Measurements from ENCODE around the gene PHF21A. TPM values are rescaled to one million over a fixed set of nuclear protein-coding genes. Genes with fewer than 3 reads are reported as not detected.
"Not testable (repeated sequence)": the region's sequence is repeated elsewhere in the genome, so short reads cannot be mapped to it uniquely, and the experiment has no call there.

PHF21A gene
- total RNA-seq, 2 donors from 2014 or later = 69.2 to 70.2 TPM

DNA sequence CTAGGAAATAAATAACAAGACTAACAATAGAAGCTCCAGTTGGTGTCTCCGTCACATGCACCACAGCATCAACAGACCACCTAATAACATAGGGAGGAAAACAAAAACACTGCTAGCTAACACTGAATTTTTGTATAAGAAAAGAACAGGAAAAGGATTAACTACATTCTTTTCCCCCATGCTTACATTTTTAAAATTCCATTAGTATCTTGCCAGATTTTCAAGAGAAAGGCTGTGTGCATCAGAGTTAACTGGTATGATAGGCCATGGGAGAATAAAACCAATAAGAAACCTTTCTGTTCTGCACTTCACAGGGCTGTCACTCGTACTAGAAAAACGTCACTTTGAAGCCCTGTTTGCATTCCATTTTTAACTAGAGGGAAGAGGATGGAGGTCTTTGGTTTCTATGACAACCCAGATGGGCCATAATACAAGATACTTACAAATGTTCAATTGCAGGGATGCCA lies 119.8 kb downstream of the PHF21A start:
- Mint-ChIP-seq H3K4me1 (ENCODE audit: low read depth) (peaks cover 9% of the 10 kb centered on the region), H3K36me3 (ENCODE audit: insufficient read depth in 2 of 2) (no peaks in the 10 kb centered on the region), H3K4me3 (no peak overlapping the region), H3K27me3 (ENCODE audit: low read depth) (no peaks in the 10 kb centered on the region), H3K9me3 (no peaks in the 10 kb centered on the region), H3K27ac (no peak overlapping the region)
- no peak for ATAC-seq (replicated peaks in 1 of 2)
- DNase-seq = no peak

DNA sequence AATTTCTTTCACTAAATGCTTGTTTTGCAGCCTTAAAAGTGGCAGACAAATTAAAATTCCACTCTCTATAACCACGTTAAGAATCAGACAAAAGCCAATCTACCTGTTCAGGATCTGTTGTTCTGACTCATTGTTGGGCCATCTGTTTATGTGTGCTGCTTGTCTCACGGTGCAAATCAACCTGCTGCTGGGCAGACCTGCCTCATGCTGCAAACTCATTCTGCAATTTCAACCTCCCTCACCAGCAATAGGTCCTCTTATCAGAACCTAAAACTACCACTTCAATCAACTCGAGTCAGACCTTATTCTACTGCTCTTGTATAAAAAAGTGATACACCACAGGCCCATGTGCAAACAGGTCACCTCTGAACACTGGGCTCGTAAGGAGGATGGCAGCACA lies 123.7 kb downstream of the PHF21A start:
- H3K4me1 Mint-ChIP-seq (ENCODE audit: low read depth) = peaks cover 15% of the 10 kb centered on the region
- H3K9me3 Mint-ChIP-seq = no peaks in the 10 kb centered on the region
- no peak overlapping the region for H3K4me3 Mint-ChIP-seq
- ATAC-seq (replicated peaks in 1 of 2) = peak in 1 of 2 donors; percentile 21
- H3K27ac Mint-ChIP-seq = no peak overlapping the region
- H3K36me3 Mint-ChIP-seq (ENCODE audit: insufficient read depth in 2 of 2) = no peaks in the 10 kb centered on the region
- no peak for DNase-seq
- H3K27me3 Mint-ChIP-seq (ENCODE audit: low read depth) = no peaks in the 10 kb centered on the region

DNA sequence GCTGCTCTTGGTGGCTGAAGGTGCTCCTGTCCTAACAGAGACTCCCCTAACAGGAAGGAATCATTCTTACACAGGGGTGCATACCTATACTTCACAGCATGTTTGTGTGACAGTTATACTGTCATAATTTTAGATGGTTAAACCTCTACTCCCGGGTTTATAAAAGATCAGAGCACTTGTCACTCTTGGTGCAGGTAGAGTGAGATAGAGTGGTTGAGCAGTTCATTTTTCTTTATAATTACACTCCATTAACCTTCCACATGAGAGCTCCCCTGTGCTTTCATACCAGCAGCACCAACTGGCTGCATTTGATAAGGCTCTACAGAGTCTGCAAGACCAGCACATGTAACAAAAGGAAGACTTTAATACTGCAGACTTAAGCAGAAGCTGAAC lies 125.9 kb downstream of the PHF21A start:
- H3K4me3 Mint-ChIP-seq = no peak overlapping the region
- ATAC-seq (replicated peaks in 1 of 2) (no peak), DNase-seq (no peak)
- H3K9me3 Mint-ChIP-seq = no peaks in the 10 kb centered on the region
- no peaks in the 10 kb centered on the region for H3K27me3 Mint-ChIP-seq (ENCODE audit: low read depth)
- peaks cover 27% of the 10 kb centered on the region for H3K4me1 Mint-ChIP-seq (ENCODE audit: low read depth)
- no peaks in the 10 kb centered on the region for H3K36me3 Mint-ChIP-seq (ENCODE audit: insufficient read depth in 2 of 2)
- H3K27ac Mint-ChIP-seq = peak overlapping the region; percentile 27

DNA sequence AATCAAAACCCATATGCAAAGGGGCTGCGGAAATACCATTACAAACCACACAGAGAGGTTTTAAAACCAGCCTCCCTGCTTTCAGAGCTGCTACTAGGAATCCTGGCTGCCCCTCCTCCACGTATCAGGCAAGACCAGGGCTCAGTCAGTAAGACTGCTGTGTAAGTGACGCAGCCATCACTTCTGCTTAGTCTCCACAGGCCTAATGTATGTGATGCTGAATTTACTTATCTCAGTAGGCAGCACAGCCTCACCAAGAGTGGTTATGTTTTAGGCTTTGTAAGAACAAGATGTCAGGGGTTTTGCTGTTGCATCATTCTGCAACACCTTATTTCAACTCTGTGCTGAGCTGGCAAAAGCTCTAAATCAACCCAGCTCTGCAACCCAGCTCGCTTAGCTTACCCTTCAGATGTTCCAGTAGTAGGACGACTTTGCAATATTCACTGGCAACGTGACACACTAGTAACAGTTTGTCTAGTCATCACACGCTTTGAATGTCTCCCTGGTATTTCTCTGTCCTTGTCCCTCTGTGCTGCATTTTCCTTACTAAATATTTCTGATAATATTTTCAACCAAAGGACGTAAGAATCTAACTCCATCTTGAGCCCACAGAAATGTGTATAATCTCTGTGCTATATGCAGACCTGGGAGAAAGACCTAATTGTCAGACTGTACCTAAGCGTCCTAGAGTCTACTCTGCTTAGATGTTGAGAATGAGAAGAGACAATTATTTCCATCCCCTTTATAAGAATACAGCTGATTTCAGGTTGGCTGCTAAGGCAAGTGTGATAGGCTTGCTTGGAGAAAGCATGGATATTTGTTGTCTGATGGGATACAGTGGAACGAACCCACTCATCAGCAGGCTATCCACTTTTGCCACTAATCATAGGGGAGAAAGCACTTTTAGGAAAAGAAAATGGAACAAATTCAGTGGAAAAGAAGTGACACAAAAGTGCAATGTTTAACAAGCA lies 126.6 kb downstream of the PHF21A start:
- peaks cover 27% of the 10 kb centered on the region for H3K4me1 Mint-ChIP-seq (ENCODE audit: low read depth)
- H3K27me3 Mint-ChIP-seq (ENCODE audit: low read depth) = no peaks in the 10 kb centered on the region
- no peaks in the 10 kb centered on the region for H3K36me3 Mint-ChIP-seq (ENCODE audit: insufficient read depth in 2 of 2)
- DNase-seq (peak in 1 of 2 donors; percentile 5), ATAC-seq (replicated peaks in 1 of 2) (peak; percentile 62 to 78)
- no peak overlapping the region for H3K4me3 Mint-ChIP-seq
- H3K27ac Mint-ChIP-seq = peak overlapping the region; percentile 68
- no peaks in the 10 kb centered on the region for H3K9me3 Mint-ChIP-seq

DNA sequence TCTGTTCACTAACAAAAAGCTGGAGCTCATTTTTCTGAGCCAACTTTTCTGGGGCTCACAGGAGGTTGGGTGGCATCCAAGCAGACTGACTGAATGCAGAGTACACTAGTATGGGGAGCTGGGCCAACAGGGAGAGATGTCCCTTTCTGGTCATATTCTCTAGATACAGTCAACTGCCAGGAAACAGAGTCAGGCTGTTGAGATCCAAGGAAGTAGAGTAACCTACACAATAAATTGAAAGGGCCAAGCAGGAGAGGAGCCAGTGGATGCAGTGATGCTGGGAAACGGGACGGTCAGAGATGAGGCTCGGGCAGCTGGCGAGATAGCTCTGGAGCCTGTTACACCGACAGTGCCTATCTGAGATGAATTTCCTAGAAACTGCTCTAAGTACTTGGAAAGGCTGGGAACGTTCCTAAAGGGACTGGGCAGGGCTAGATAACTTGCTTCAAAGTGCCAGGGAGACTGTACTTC lies 127.7 kb downstream of the PHF21A start:
- Mint-ChIP-seq H3K36me3 (ENCODE audit: insufficient read depth in 2 of 2) (no peaks in the 10 kb centered on the region), H3K4me3 (no peak overlapping the region), H3K27me3 (ENCODE audit: low read depth) (no peaks in the 10 kb centered on the region), H3K27ac (no peak overlapping the region), H3K4me1 (ENCODE audit: low read depth) (peaks cover 27% of the 10 kb centered on the region), H3K9me3 (no peaks in the 10 kb centered on the region)
- ATAC-seq (replicated peaks in 1 of 2) (no peak), DNase-seq (no peak)

DNA sequence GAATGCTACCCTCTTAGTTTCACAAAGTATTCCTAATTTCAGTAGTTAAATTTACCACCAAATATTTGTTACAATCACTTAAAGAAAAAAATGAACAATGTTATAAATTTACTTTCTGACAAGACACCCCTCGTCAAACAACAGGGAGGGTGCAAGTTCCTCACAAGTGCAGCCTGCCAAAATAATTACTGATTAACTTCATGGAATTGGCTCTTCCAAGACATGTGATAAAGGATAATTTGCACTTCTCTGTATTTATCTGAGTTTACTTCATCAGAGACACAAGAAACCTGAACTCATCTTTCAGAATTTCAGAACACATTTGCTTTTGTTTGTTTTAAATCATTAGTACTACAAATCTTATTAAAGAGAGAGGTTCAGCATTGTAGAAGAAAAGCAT lies 132.3 kb downstream of the PHF21A start:
- Mint-ChIP-seq H3K4me1 (ENCODE audit: low read depth) (peaks cover 27% of the 10 kb centered on the region), H3K9me3 (no peaks in the 10 kb centered on the region), H3K36me3 (ENCODE audit: insufficient read depth in 2 of 2) (no peaks in the 10 kb centered on the region), H3K4me3 (no peak overlapping the region), H3K27me3 (ENCODE audit: low read depth) (no peaks in the 10 kb centered on the region), H3K27ac (no peak overlapping the region)
- ATAC-seq (replicated peaks in 1 of 2) = no peak
- no peak for DNase-seq

DNA sequence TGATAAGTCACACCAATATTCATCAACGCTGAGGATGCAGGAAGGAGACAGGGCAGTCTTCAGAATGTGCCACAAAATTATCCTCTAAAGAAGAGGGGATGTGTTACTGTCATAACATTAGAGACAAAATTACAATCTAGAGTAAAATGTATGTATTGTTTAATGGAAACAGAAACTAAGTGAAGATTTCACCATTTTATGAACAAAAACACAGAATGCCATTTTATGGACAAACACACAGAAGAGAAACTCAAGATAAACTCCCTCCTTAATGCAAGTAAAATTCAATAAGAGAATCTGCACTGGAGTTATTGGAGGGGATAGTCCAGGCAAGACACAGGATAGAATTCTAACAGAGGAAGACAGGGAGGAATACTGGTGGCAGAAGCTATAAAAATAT lies 136.0 kb downstream of the PHF21A start:
- Mint-ChIP-seq H3K4me1 (ENCODE audit: low read depth) (peaks cover 29% of the 10 kb centered on the region), H3K27ac (peak overlapping the region; percentile 68), H3K9me3 (no peaks in the 10 kb centered on the region), H3K4me3 (peak overlapping the region in 1 of 2 donors; percentile 9), H3K27me3 (ENCODE audit: low read depth) (no peaks in the 10 kb centered on the region), H3K36me3 (ENCODE audit: insufficient read depth in 2 of 2) (no peaks in the 10 kb centered on the region)
- peak in 1 of 2 donors; percentile 42 for ATAC-seq (replicated peaks in 1 of 2)
- no peak for DNase-seq

DNA sequence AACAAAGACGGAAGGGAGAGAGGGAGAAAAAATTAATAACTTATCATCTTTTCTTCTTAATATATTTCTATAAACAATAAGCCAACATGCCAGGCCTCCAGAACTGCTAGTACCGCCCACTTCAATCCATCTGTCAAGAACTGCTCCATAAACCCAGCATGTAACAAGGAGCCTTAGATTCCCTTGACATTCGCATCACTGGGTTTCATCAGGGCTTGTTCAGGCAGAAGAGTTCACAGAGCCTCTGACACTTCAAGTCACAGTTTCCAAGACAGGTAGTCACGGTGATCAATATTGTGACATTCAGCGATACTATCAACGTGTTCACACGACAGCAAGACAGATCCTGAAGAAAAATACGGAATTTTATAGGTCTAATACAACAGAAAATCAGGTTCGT lies 137.1 kb downstream of the PHF21A start:
- ATAC-seq (replicated peaks in 1 of 2) = no peak
- no peak for DNase-seq
- Mint-ChIP-seq H3K4me1 (ENCODE audit: low read depth) (peaks cover 29% of the 10 kb centered on the region), H3K27ac (peak overlapping the region; percentile 58), H3K36me3 (ENCODE audit: insufficient read depth in 2 of 2) (peaks cover 0 to 1% of the 10 kb centered on the region in 2 donors), H3K4me3 (no peak overlapping the region), H3K27me3 (ENCODE audit: low read depth) (no peaks in the 10 kb centered on the region), H3K9me3 (no peaks in the 10 kb centered on the region)

DNA sequence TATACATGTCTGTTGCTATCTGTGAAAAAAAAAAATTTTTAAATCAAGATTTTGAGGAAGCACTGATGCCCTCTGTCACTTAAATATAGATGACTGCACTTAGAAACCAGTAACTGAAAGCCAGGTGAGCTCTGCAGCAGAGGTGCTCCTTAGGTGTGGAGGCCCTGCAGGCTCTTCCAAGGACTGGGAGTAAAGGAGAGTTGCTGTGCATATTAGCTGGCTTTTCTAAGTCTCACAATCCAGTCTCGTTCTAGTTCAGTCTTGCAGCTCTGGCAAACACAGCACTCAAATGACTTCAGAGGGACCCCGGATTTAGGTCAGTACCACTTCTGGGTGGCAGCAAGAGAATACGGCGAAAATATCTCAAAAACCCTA lies 137.8 kb downstream of the PHF21A start:
- H3K4me3 Mint-ChIP-seq = peak overlapping the region in 1 of 2 donors; percentile 60
- no peaks in the 10 kb centered on the region for H3K9me3 Mint-ChIP-seq
- no peak for DNase-seq
- H3K27ac Mint-ChIP-seq = no peak overlapping the region
- H3K27me3 Mint-ChIP-seq (ENCODE audit: low read depth) = no peaks in the 10 kb centered on the region
- H3K36me3 Mint-ChIP-seq (ENCODE audit: insufficient read depth in 2 of 2) = peaks cover 0 to 1% of the 10 kb centered on the region in 2 donors
- peak in 1 of 2 donors; percentile 24 for ATAC-seq (replicated peaks in 1 of 2)
- peaks cover 29% of the 10 kb centered on the region for H3K4me1 Mint-ChIP-seq (ENCODE audit: low read depth)

DNA sequence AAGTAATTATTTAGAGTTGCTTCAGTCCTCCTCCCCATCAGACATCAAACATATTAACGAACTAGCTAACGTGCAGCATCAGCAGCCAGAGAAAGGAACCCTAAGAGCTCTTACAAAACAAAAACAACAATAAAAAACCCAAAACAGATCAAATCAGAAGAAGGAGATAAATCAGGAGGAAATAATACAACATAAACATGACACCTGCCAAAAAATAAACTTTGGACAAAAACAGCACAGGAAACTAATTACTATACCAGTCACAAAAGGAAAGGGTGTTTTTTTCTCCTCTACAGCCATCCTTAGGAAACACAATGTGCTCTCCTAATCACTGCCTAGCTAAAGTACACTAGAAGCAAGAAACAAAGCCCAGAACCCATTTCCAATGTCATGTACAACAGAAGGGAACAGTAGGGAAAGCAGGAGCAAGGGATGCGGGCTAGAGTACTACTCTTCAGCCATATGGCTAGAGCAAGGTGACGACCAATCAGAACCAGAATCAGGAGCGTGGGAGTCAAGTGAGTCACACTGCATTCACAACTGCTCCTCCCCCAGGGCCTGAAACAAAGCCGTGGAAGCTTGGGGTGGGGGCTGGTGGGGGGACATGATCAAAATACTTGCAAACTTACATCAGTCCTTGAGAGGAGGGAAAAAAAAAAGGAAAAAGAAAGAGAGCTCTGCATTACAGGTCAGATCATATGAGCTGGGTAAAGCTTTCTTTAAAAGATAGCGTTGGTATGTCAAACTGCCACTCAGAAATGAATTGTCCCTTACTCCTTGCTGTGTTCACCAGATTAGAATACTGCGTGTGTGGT lies 138.4 kb downstream of the PHF21A start:
- Mint-ChIP-seq H3K27me3 (ENCODE audit: low read depth) (no peaks in the 10 kb centered on the region), H3K9me3 (no peaks in the 10 kb centered on the region), H3K4me3 (peak overlapping the region; percentile 14 to 60), H3K27ac (no peak overlapping the region), H3K36me3 (ENCODE audit: insufficient read depth in 2 of 2) (peaks cover 1 to 3% of the 10 kb centered on the region in 2 donors), H3K4me1 (ENCODE audit: low read depth) (peaks cover 29% of the 10 kb centered on the region)
- ATAC-seq (replicated peaks in 1 of 2) = peak; percentile 88 to 93
- DNase-seq = peak; percentile 46 to 47

DNA sequence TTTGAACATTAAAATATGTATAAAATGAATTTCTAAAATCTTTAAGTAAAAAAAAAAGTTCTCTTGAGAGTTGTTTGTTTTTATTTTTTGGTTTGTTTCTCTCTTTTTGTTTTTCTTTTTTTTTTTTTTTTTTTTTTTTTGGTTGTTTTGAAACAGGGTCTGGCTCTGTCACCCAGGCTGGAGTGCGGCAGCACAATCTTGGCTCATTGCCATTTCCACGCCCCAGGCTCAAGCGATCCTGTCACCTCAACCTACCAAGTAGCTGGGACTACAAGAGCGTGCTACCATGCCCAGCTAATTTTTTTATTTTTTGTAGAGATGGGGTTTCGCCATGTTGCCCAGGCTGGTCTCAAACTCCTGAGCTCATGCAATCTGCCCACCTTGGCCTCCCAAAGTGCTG lies 139.4 kb downstream of the PHF21A start:
- peaks cover 29% of the 10 kb centered on the region for H3K4me1 Mint-ChIP-seq (ENCODE audit: low read depth)
- not testable (repeated sequence) for ATAC-seq (replicated peaks in 1 of 2); H3K4me3 Mint-ChIP-seq; H3K27me3 Mint-ChIP-seq (ENCODE audit: low read depth); DNase-seq; H3K36me3 Mint-ChIP-seq (ENCODE audit: insufficient read depth in 2 of 2); H3K9me3 Mint-ChIP-seq; H3K27ac Mint-ChIP-seq

DNA sequence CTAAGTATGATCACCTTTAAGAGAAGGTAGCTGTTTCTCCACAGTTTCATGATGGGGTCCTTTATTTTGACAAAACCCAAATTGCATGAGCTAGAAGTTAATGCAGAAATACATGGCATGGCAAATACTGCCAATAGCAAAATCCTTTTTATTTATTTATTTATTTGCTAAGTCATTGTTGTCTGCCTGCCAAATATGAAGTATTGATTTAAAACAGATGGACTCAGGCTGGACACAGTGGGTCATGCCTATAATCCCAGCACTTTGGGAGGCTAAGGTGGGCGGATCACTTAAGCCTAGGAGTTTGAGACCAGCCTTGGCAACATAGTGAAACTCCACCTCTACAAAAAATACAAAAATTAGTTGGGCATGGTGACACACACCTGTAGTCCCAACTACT lies 146.4 kb downstream of the PHF21A start:
- Mint-ChIP-seq H3K36me3 (ENCODE audit: insufficient read depth in 2 of 2) (peaks cover 1 to 5% of the 10 kb centered on the region in 2 donors), H3K4me3 (no peak overlapping the region)

DNA sequence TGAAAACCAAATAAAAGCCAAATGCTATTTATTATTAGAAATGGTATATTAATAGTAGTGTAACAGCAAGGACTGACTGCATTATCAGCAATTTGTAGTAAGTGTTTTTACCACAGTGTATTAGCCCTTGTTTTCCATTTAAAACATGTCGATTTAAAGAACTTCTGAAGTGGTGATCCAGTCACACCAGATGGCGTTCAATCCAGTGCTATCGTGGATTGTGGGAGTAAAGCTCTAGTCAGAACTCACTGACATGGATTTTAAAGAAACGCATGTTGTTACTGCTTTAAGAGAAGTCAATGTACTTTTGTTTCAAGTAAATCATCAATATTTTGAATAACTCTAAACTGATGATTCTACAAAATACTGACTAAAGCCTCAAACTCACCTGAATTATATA lies 147.7 kb downstream of the PHF21A start:
- H3K27ac Mint-ChIP-seq = no peak overlapping the region

More for the DNA sequence above, 146.4 kb downstream of the PHF21A start:
- ATAC-seq (replicated peaks in 1 of 2) (no peak), DNase-seq (no peak)
- Mint-ChIP-seq H3K4me1 (ENCODE audit: low read depth) (no peaks in the 10 kb centered on the region), H3K27ac (no peak overlapping the region), H3K27me3 (ENCODE audit: low read depth) (no peaks in the 10 kb centered on the region), H3K9me3 (no peaks in the 10 kb centered on the region)

More for the DNA sequence above, 147.7 kb downstream of the PHF21A start:
- no peak for ATAC-seq (replicated peaks in 1 of 2)
- no peaks in the 10 kb centered on the region for H3K4me1 Mint-ChIP-seq (ENCODE audit: low read depth)
- no peak for DNase-seq
- no peaks in the 10 kb centered on the region for H3K9me3 Mint-ChIP-seq
- peaks cover 0 to 6% of the 10 kb centered on the region in 2 donors for H3K36me3 Mint-ChIP-seq (ENCODE audit: insufficient read depth in 2 of 2)
- no peak overlapping the region for H3K4me3 Mint-ChIP-seq
- H3K27me3 Mint-ChIP-seq (ENCODE audit: low read depth) = no peaks in the 10 kb centered on the region
